Activated B cell treated with CpG ODN at 0.5 μM for 24 hours (primary cell): ENCODE data around the gene C5orf46. TPM values are rescaled to one million over a fixed set of nuclear protein-coding genes. Genes with fewer than 3 reads are reported as not detected.

ENCODE experiments used
- ATAC-seq: fragments of 200-7000 bp; cut with Tn5 transposase; one replicate; pipeline ENCODE4 v1.10.0; 2021; ENCODE audit warnings: low read depth, mild to moderate bottlenecking, moderate library complexity
- CTCF ChIA-PET: fragments of 350-600 bp; sonication (Branson Sonifier 250); formaldehyde crosslinking; loops from one replicate; lab custom pipeline; 2021; ENCODE audit warnings: antibody characterized with exemption; lab: Charles Lee
- POLR2A ChIA-PET: fragments of 350-600 bp; sonication (Branson Sonifier 250); formaldehyde crosslinking; loops from one replicate; lab custom pipeline; 2021; ENCODE audit warnings: antibody characterized with exemption; lab: Charles Lee
- DNase-seq: peaks from one replicate; pipeline ENCODE4 v3.0.0; 2022
- H3K27ac Mint-ChIP-seq: one replicate; pipeline ENCODE4 v1.8.0; 2020; ENCODE audit warnings: mixed read lengths
- H3K27me3 Mint-ChIP-seq: one replicate; pipeline ENCODE4 v1.8.0; 2021; ENCODE audit warnings: mixed read lengths
- H3K36me3 Mint-ChIP-seq: one replicate; pipeline ENCODE4 v1.8.0; 2021; ENCODE audit warnings: low read depth, mixed read lengths
- H3K4me1 Mint-ChIP-seq: one replicate; pipeline ENCODE4 v1.8.0; 2021; ENCODE audit warnings: mixed read lengths
- H3K4me3 Mint-ChIP-seq: one replicate; pipeline ENCODE4 v1.8.0; 2020; ENCODE audit warnings: mild to moderate bottlenecking, mixed read lengths
- H3K9me3 Mint-ChIP-seq: one replicate; pipeline ENCODE4 v1.8.0; 2020; ENCODE audit warnings: mixed read lengths
- CTCF ChIP-seq: fragments of 200-600 bp; IDR thresholded peaks from one replicate; pipeline ENCODE4 v1.8.0; 2022; ENCODE audit warnings: antibody characterized with exemption, mild to moderate bottlenecking
- intact Hi-C: fragments of 100-400 bp; cut with micrococcal nuclease; formaldehyde crosslinking; loops from one replicate; pipeline ENCODE4 v1.15.1; 2024
- total RNA-seq: library from RNA; stranded (reverse); gene quantifications from 2 replicates; pipeline ENCODE4 v1.2.3, GENCODE V29; 2022

Gene C5orf46
- total RNA-seq, 1 donor from 2014 or later = not detected

DNA sequence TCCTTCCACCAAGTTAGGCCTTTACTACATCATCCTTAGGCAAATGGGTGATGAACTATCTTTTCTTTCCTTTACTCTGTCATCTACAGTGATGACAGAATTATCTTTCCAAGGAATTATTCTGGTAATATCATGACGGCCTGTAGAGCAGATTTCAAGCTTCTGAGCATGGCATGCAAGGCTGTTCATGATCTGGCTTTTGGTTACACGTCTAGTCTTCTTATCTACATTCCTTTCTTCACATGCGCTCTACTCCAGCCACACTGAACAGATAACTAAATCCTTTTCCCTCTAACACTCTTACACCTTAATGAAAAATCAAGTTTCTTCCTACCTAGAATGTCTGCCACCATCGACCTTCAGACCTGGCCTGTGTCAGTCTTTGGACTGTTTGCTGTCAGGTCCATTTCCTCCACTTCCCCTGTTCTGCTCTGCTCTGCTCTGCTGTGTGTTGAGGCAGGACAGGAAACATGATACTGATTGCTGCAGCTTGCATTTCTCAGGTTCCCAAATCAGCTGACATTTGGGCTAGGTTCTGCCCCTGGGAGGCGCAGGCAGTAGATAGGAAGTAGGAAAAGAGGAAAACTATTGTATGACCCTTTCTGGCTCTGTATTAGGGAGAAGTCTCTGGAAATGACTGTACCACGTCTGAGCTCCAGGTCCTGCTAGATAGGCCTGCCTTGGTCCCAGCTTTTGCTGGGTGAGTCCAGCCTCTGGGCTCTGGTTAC is 23.6 kb downstream of the C5orf46 start:
- Mint-ChIP-seq H3K4me3 (no peak overlapping the region), H3K4me1 (no peaks in the 10 kb centered on the region), H3K27me3 (peaks cover 10% of the 10 kb centered on the region), H3K36me3 (no peaks in the 10 kb centered on the region), H3K9me3 (no peaks in the 10 kb centered on the region), H3K27ac (no peak overlapping the region)
- TF ChIP-seq CTCF = no peak
- POLR2A ChIA-PET = no interaction called here
- intact Hi-C loops = no loop called here
- DNase-seq (no peak), ATAC-seq (no peak)
- CTCF ChIA-PET = no interaction called here

DNA sequence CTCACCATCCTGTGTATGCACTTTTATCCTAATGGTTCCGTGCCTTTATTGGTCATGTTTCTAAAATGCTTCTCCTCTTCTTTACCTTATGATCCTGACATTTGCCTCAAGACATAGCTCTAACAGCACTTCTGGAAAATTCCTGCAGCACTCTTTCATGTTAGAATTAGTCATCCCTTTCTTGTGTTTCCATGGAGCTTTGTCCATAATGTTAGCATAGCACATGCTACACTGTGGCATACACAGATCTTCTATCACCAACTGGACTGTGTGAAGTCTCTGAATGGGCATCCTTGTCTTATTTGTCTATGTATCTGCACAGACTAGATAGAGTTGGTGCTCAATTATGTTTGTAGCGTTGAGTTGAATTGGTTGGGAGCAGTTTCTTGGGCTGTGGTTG is 25.9 kb downstream of the C5orf46 start:
- TF ChIP-seq CTCF = no peak
- DNase-seq (no peak), ATAC-seq (no peak)
- H3K36me3 Mint-ChIP-seq = no peaks in the 10 kb centered on the region
- ChIA-PET CTCF (no interaction called here), POLR2A (no interaction called here)
- no peak overlapping the region for H3K4me3 Mint-ChIP-seq
- intact Hi-C loops = no loop called here
- no peak overlapping the region for H3K27ac Mint-ChIP-seq
- peaks cover 10% of the 10 kb centered on the region for H3K27me3 Mint-ChIP-seq
- no peaks in the 10 kb centered on the region for H3K9me3 Mint-ChIP-seq
- H3K4me1 Mint-ChIP-seq = no peaks in the 10 kb centered on the region

- Mint-ChIP-seq H3K9me3 (no peaks in the 10 kb centered on the region), H3K4me1 (no peaks in the 10 kb centered on the region), H3K27ac (no peak overlapping the region), H3K4me3 (no peak overlapping the region), H3K27me3 (peaks cover 10% of the 10 kb centered on the region), H3K36me3 (no peaks in the 10 kb centered on the region)
- DNase-seq = no peak
- ChIA-PET POLR2A (no interaction called here), CTCF (no interaction called here)
- intact Hi-C loops = no loop called here
- no peak for TF ChIP-seq CTCF
- ATAC-seq = no peak
Observed at GRCh38 chr5:147879784-147880183, 26.6 kb downstream of the C5orf46 start.

DNA sequence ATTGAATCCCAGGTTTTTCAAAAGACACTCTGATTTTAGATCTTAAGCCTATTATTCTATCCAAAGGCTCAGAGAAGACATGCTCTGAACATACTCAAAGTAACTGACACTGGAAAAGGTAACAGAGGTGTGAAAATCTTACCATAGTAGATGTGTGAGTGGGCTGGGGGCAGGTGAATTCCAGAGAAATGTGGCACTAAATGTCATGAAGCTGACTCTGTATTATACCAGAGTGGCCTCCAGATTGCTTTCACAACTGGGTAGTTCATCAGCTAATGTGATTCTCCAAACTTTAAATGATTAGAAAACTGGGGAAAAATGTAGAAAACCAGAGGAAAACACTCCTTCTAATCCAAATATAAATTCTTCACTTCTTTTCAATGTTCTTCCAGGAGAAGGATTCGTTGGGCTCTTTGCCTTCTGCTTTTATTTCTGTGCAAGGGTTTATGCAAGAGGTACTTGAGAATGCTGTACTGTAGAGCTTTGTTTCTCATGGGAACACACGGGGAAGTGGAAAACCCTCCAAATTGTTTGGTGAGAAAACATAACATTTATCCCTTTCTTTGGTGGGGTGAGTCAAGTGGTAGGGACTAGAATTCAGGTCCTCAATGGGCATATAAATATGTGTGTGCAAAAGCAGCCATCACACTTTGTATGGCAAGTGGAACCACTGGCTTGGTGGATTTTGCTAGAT is 28.1 kb downstream of the C5orf46 start, which contains the start of gene SCGB3A2:
TSS of gene SCGB3A2 (plus strand) at position 646 of the 694 bp plus-strand sequence. CDS start 93 bp downstream, outside the sequence.
- H3K4me3 Mint-ChIP-seq = no peak within 1 kb of the TSS

More for the DNA sequence above, 28.1 kb downstream of the C5orf46 start, which contains the start of gene SCGB3A2:
- Mint-ChIP-seq H3K36me3 (no peaks in the 10 kb centered on the region), H3K27ac (no peak within 1 kb of the TSS), H3K27me3 (peaks cover 7% of the 10 kb centered on the region), H3K4me1 (no peaks in the 10 kb centered on the region), H3K9me3 (no peaks in the 10 kb centered on the region)
- ATAC-seq = no peak
- TF ChIP-seq CTCF = no peak
- ChIA-PET CTCF (interaction anchor here (1.2 kb wide), 1 partner anchor 20 kb away, joined by 3 read pairs; no protein-coding TSS in a partner anchor), POLR2A (no interaction called here)
- DNase-seq = no peak
- intact Hi-C loops = no loop called here
